Measurements from ENCODE around the gene JMJD1C.

JMJD1C gene

DNA sequence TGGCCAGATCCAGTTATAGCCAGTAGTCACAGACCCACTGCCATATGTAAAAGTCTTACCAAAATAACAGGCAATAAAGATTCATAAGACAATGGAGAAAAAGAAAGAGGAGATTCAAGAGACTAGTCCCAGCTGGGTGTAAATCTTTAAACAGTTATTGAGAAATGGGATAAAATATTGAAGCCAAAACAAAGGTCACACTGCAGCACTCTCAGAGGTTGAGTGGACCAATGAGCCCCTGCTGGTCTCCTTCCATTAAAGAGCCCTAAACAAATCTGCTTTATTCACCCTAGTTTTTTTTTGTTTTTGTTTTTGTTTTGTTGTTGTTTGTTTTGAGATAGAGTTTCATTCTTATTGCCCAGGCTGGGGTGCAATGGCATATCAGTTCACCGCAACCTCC lies 98.8 kb downstream of the JMJD1C start:
- no peaks in the 10 kb centered on the region for H3K36me3 ChIP-seq (ENCODE audit: control insufficient read depth in 2 of 2, insufficient read depth in 1 of 2, low read length in 2 of 2)
- no peak overlapping the region for H3K4me3 ChIP-seq (ENCODE audit: low read depth, low read length)
- H3K9me3 ChIP-seq (ENCODE audit: control insufficient read depth, insufficient read depth, low read depth, low read length), result no peaks in the 10 kb centered on the region
- ChIA-PET CTCF (interaction anchor here (1.0 kb wide), 1 partner anchor 8 kb away, joined by 4 read pairs; no protein-coding TSS in a partner anchor), POLR2A (no interaction called here)
- no peaks in the 10 kb centered on the region for H3K4me1 ChIP-seq (ENCODE audit: control insufficient read depth, insufficient read depth, low read length)
- no peak overlapping the region for H3K27ac ChIP-seq (ENCODE audit: extremely low read depth, low read depth, low read length)
- TF ChIP-seq, protein P1, sequence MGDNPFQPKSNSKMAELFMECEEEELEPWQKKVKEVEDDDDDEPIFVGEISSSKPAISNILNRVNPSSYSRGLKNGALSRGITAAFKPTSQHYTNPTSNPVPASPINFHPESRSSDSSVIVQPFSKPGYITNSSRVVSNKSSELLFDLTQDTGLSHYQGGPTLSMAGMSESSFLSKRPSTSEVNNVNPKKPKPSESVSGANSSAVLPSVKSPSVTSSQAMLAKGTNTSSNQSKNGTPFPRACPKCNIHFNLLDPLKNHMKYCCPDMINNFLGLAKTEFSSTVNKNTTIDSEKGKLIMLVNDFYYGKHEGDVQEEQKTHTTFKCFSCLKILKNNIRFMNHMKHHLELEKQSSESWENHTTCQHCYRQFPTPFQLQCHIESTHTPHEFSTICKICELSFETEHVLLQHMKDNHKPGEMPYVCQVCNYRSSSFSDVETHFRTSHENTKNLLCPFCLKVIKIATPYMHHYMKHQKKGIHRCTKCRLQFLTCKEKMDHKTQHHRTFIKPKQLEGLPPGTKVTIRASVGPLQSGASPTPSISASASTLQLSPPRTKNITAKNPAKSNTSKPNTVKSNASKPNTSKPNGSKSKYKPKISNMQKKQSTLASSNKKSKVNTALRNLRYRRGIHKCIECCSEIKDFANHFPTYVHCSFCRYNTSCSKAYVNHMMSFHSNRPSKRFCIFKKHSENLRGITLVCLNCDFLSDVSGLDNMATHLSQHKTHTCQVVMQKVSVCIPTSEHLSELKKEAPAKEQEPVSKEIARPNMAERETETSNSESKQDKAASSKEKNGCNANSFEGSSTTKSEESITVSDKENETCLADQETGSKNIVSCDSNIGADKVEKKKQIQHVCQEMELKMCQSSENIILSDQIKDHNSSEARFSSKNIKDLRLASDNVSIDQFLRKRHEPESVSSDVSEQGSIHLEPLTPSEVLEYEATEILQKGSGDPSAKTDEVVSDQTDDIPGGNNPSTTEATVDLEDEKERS (tag by site-specific recombination; IDR thresholded peaks at IDR 0.05), result no peak
- no peak for TF ChIP-seq KLF7 (tag by site-specific recombination; IDR thresholded peaks at IDR 0.05; ENCODE audit: borderline replicate concordance)
- no peak for TF ChIP-seq HOXC10 (CRISPR knock-in tag; IDR thresholded peaks at IDR 0.05)
- TF ChIP-seq ZNF10 (tag by site-specific recombination; IDR thresholded peaks at IDR 0.05), result no peak
- no peak for TF ChIP-seq ZNF514 (tag by site-specific recombination; IDR thresholded peaks at IDR 0.05)
- TF ChIP-seq, protein P2, sequence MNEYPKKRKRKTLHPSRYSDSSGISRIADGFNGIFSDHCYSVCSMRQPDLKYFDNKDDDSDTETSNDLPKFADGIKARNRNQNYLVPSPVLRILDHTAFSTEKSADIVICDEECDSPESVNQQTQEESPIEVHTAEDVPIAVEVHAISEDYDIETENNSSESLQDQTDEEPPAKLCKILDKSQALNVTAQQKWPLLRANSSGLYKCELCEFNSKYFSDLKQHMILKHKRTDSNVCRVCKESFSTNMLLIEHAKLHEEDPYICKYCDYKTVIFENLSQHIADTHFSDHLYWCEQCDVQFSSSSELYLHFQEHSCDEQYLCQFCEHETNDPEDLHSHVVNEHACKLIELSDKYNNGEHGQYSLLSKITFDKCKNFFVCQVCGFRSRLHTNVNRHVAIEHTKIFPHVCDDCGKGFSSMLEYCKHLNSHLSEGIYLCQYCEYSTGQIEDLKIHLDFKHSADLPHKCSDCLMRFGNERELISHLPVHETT (tag by site-specific recombination; IDR thresholded peaks at IDR 0.05), result no peak
- no peak for TF ChIP-seq ZNF670 (tag by site-specific recombination; IDR thresholded peaks at IDR 0.05; ENCODE audit: low read depth)
- no peak for TF ChIP-seq YY1 (tag by site-specific recombination; IDR thresholded peaks at IDR 0.05)
- TF ChIP-seq ZNF510 (tag by site-specific recombination; IDR thresholded peaks at IDR 0.05; ENCODE audit: insufficient replicate concordance), result no peak
- TF ChIP-seq, protein P3, sequence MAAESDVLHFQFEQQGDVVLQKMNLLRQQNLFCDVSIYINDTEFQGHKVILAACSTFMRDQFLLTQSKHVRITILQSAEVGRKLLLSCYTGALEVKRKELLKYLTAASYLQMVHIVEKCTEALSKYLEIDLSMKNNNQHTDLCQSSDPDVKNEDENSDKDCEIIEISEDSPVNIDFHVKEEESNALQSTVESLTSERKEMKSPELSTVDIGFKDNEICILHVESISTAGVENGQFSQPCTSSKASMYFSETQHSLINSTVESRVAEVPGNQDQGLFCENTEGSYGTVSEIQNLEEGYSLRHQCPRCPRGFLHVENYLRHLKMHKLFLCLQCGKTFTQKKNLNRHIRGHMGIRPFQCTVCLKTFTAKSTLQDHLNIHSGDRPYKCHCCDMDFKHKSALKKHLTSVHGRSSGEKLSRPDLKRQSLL (tag by site-specific recombination; IDR thresholded peaks at IDR 0.05), result no peak
- TF ChIP-seq ZNF677 (tag by site-specific recombination; IDR thresholded peaks at IDR 0.05), result no peak
- TF ChIP-seq SALL2 (tag by site-specific recombination; IDR thresholded peaks at IDR 0.05; ENCODE audit: borderline replicate concordance), result no peak
- TF ChIP-seq ZNF140 (tag by site-specific recombination; IDR thresholded peaks at IDR 0.05), result no peak
- TF ChIP-seq ZNF623 (tag by site-specific recombination; IDR thresholded peaks at IDR 0.05), result no peak
- no peak for TF ChIP-seq YY2 (tag by site-specific recombination; IDR thresholded peaks at IDR 0.05)
- TF ChIP-seq ZNF169 (tag by site-specific recombination; IDR thresholded peaks at IDR 0.05), result no peak
- no peak for TF ChIP-seq ZNF654 (tag by site-specific recombination; IDR thresholded peaks at IDR 0.05; ENCODE audit: low read depth)

DNA sequence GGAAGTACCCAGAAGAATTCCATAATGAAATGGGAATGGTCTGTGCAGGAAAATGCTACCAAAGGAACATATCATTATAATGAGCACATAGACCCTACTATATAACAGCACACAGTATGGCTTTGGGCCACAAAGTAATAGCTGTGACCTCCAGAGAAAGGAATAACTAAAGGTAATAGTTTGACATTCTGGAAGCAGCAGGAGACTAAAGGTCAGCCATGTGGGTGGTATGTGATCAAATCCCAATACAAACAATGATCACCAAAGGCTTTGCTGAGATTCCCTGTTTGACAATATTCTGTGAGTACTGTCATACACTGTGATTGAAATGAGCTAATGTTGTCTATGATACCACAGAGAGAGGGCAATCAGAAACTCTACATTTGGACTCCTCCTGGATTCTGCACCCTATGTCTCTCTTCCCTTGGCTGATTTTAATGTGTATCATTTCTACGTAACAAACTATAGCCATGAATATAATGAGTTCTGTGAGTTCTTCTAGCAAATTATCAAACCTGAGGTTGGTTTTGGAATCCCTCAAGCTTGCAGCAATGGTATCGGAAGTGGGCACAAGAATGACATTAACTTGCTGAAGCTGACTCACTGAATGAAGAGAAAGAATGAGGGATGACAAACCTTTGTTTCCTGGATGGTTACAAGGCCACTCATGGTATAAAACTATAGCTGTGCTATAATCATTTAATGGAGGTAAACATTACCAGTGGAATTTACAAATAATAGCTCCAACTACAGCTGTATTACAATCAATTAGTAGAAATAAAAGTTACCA lies 99.6 kb downstream of the JMJD1C start:
- Histone ChIP-seq H3K4me1 (ENCODE audit: control insufficient read depth, insufficient read depth, low read length) (no peaks in the 10 kb centered on the region), H3K27ac (ENCODE audit: extremely low read depth, low read depth, low read length) (no peak overlapping the region), H3K36me3 (ENCODE audit: control insufficient read depth in 2 of 2, insufficient read depth in 1 of 2, low read length in 2 of 2) (no peaks in the 10 kb centered on the region), H3K9me3 (ENCODE audit: control insufficient read depth, insufficient read depth, low read depth, low read length) (no peaks in the 10 kb centered on the region), H3K4me3 (ENCODE audit: low read depth, low read length) (no peak overlapping the region)
- POLR2A ChIA-PET, result no interaction called here
- TF ChIP-seq KLF7 (tag by site-specific recombination; IDR thresholded peaks at IDR 0.05; ENCODE audit: borderline replicate concordance) (no peak), SCRT2 (tag by site-specific recombination; IDR thresholded peaks at IDR 0.05) (no peak), ZBTB48 (tag by site-specific recombination; IDR thresholded peaks at IDR 0.05) (no peak)
- CTCF ChIA-PET, result interaction anchor here (0.7 to 1.0 kb wide), 2 partner anchors 9 to 23 kb away, joined by 3 to 4 read pairs; no protein-coding TSS in a partner anchor

All from HEK293 (cell line).